Measurements from ENCODE around the gene ZSCAN9.

DNA sequence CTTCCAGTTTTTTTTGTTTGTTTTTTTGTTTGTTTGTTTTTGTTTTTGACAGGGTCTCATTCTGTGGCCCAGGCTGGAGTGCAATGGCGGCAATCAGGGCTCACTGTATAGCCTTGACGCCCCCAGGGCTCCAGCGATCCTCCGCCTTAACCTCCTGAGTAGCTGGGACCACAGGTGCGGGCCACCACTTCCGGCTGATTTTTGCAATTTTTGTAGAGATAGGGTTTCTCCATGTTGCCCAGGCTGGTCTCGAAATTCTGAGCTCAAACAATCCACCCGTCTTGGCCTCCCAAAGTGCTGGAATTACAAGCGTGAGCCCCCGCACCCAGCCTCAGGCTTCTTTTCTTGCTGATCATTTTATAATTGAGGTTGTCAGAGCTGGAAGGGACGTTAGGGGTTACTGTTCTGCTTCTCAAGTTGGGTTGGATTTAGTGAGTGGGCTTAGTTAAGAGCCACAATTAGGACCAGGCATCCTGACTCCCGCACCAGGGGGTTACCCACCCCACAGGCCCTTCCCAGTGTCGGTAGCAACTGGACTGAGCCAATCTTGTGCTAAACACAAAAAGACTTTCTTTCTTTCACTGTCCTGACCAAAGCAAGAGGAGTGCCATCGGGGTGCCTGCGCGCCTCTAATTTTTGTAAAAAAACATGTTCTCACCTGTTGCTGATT lies 13.1 kb upstream of the ZSCAN9 start:
- no peak for TF ChIP-seq CTCF (IDR thresholded peaks at IDR 0.05)
- no peak for TF ChIP-seq POLR2AphosphoS5 (IDR thresholded peaks at IDR 0.05)
- TF ChIP-seq POLR2A (IDR thresholded peaks at IDR 0.05) = no peak
